ENCODE measurements around the gene PYURF. TPM values are rescaled to one million over a fixed set of nuclear protein-coding genes. Genes with fewer than 3 reads are reported as not detected.
A peak's percentile ranks its signal among the peaks of the same experiment; 100 is the strongest.

The PYURF gene
- polyA plus RNA-seq, 1 of the 3 experiments (the other 2 are of a cell fraction), result 52.0 TPM

DNA sequence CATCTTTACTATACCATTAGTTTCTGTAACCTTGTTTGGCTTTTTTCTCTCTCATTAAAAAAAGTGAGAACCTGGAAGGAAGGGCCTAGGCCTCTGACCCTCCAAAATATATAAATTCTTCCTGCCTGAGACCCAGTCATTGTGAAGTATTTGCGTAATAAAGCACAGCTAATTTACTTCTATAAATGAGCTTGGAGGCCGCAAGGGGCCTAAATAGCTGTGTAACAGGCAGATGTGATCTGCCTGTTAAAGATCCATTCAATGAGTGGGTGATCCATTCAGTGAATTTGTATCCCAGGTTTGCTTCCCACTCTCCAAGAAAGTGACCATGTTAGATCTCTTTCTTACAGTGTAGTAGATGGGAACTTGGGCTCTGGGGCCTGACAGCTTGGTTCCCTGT, 595 bp upstream of the PYURF start:
- Histone ChIP-seq H3F3A (replicated peaks; ENCODE audit: insufficient read depth) (peaks cover 11% of the 10 kb centered on the region), H4K20me1 (ENCODE audit: insufficient read depth) (peaks cover 10% of the 10 kb centered on the region; the same call in 1 of the 2 replicates), H3K4me1 (ENCODE audit: control insufficient read depth in 1 of 2, insufficient read depth in 2 of 2, low read depth in 1 of 2, low read length in 1 of 2) (peaks cover 0 to 13% of the 10 kb centered on the region in 2 experiments; a peak in 2 of 4 replicates), H3K27me3 (ENCODE audit: insufficient read depth) (no peaks in the 10 kb centered on the region), H3K9me3 (no peaks in the 10 kb centered on the region), H3K9ac (peak overlapping the region; percentile 97), H3K36me3 (replicated peaks in 1 of 2; ENCODE audit: control insufficient read depth in 1 of 2, insufficient read depth in 2 of 2, low read length in 1 of 2) (peaks cover 14 to 18% of the 10 kb centered on the region in 2 experiments), H3K9me2 (no peaks in the 10 kb centered on the region), H3K79me2 (ENCODE audit: insufficient read depth) (peaks cover 78% of the 10 kb centered on the region), H3K27ac (ENCODE audit: low read depth in 2 of 2, low read length in 1 of 2) (peak overlapping the region; percentile 89 to 97), H3K4me2 (peak overlapping the region; percentile 83), H2AFZ (ENCODE audit: low read depth) (peak overlapping the region; percentile 87), H3K4me3 (ENCODE audit: low read depth in 2 of 2, low read length in 1 of 2) (peak overlapping the region; percentile 92 to 95)
- ChIA-PET POLR2A (interaction anchor here (0.8 to 1.0 kb wide), 4 partner anchors 135 to 504 kb away, joined by 3 to 4 read pairs (median 3); partner anchors contain the start of gene PPM1K), CTCF (interaction anchor here (1.0 to 2.2 kb wide), 7 partner anchors 8 to 295 kb away, joined by 3 to 11 read pairs (median 5); no protein-coding TSS in a partner anchor)
- WGBS (ENCODE audit: low lambda C conversion rate), result 79% methylated on average over 2 of the region's 2 CpGs
- no peak for DNase-seq
- TF ChIP-seq IRF3 (IDR thresholded peaks at IDR 0.05; ENCODE audit: low read depth, low read length), result no peak
- TF ChIP-seq CHD2 (IDR thresholded peaks at IDR 0.05; ENCODE audit: low read length, partially characterized antibody), result no peak
- TF ChIP-seq, protein P1, sequence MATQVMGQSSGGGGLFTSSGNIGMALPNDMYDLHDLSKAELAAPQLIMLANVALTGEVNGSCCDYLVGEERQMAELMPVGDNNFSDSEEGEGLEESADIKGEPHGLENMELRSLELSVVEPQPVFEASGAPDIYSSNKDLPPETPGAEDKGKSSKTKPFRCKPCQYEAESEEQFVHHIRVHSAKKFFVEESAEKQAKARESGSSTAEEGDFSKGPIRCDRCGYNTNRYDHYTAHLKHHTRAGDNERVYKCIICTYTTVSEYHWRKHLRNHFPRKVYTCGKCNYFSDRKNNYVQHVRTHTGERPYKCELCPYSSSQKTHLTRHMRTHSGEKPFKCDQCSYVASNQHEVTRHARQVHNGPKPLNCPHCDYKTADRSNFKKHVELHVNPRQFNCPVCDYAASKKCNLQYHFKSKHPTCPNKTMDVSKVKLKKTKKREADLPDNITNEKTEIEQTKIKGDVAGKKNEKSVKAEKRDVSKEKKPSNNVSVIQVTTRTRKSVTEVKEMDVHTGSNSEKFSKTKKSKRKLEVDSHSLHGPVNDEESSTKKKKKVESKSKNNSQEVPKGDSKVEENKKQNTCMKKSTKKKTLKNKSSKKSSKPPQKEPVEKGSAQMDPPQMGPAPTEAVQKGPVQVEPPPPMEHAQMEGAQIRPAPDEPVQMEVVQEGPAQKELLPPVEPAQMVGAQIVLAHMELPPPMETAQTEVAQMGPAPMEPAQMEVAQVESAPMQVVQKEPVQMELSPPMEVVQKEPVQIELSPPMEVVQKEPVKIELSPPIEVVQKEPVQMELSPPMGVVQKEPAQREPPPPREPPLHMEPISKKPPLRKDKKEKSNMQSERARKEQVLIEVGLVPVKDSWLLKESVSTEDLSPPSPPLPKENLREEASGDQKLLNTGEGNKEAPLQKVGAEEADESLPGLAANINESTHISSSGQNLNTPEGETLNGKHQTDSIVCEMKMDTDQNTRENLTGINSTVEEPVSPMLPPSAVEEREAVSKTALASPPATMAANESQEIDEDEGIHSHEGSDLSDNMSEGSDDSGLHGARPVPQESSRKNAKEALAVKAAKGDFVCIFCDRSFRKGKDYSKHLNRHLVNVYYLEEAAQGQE (IDR thresholded peaks at IDR 0.05; ENCODE audit: low read depth, low read length), result no peak
- no peak for TF ChIP-seq USF2 (IDR thresholded peaks at IDR 0.05; ENCODE audit: borderline replicate concordance, low read depth, low read length)
- no peak for TF ChIP-seq POLR2AphosphoS5 (IDR thresholded peaks at IDR 0.05; ENCODE audit: low read depth, low read length)
- TF ChIP-seq YY1 (IDR thresholded peaks at IDR 0.05; ENCODE audit: low read depth), result no peak
- no peak for TF ChIP-seq TEAD4 (IDR thresholded peaks at IDR 0.05; ENCODE audit: borderline replicate concordance, insufficient read depth)
- no peak for TF ChIP-seq RAD21 (IDR thresholded peaks at IDR 0.05; ENCODE audit: low read length)
- TF ChIP-seq RCOR1 (IDR thresholded peaks at IDR 0.05; ENCODE audit: low read length), result no peak
- TF ChIP-seq EZH2phosphoT487 (IDR thresholded peaks at IDR 0.05; ENCODE audit: borderline replicate concordance, low read depth), result no peak
- no peak for TF ChIP-seq FOXJ3 (CRISPR knock-in tag; IDR thresholded peaks at IDR 0.05)
- TF ChIP-seq, protein P2, sequence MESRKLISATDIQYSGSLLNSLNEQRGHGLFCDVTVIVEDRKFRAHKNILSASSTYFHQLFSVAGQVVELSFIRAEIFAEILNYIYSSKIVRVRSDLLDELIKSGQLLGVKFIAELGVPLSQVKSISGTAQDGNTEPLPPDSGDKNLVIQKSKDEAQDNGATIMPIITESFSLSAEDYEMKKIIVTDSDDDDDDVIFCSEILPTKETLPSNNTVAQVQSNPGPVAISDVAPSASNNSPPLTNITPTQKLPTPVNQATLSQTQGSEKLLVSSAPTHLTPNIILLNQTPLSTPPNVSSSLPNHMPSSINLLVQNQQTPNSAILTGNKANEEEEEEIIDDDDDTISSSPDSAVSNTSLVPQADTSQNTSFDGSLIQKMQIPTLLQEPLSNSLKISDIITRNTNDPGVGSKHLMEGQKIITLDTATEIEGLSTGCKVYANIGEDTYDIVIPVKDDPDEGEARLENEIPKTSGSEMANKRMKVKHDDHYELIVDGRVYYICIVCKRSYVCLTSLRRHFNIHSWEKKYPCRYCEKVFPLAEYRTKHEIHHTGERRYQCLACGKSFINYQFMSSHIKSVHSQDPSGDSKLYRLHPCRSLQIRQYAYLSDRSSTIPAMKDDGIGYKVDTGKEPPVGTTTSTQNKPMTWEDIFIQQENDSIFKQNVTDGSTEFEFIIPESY (IDR thresholded peaks at IDR 0.05; ENCODE audit: borderline replicate concordance, low read depth), result no peak
- no peak for TF ChIP-seq JUND (IDR thresholded peaks at IDR 0.05)
- no peak for TF ChIP-seq GABPA (IDR thresholded peaks at IDR 0.05; ENCODE audit: low read depth)
- TF ChIP-seq TCF12 (IDR thresholded peaks at IDR 0.05), result no peak
- TF ChIP-seq MXI1 (IDR thresholded peaks at IDR 0.05; ENCODE audit: low read depth, low read length), result no peak; the same call in 1 of the 2 replicates
- TF ChIP-seq MAX (IDR thresholded peaks at IDR 0.05; ENCODE audit: low read depth), result no peak
- TF ChIP-seq NRF1 (IDR thresholded peaks at IDR 0.05; ENCODE audit: low read depth, low read length), result no peak
- no peak for TF ChIP-seq GATA2 (CRISPR knock-in tag; IDR thresholded peaks at IDR 0.05)

Measured in SK-N-SH (cell line).